IMR-90 (cell line): Measurements from ENCODE around the gene SSH2. TPM values are rescaled to one million over a fixed set of nuclear protein-coding genes. Genes with fewer than 3 reads are reported as not detected.

Experiments used
- ATAC-seq: fragments of 200-7000 bp; cut with Tn5 transposase; 2 replicates; pipeline ENCODE4 v1.9.1; 2020; ENCODE audit warnings: low read depth, mild to moderate bottlenecking, moderate library complexity
- BruUV-seq: library from RNA; stranded (reverse); fragments of 400-500 nt; replicated peaks from 2 replicates; lab custom pipeline; 2021; lab: Mats Ljungman, UMichigan
- CTCF ChIA-PET: fragments of 300-600 bp; formaldehyde crosslinking; extraction: SDS; loops from one replicate; lab custom pipeline; 2021; ENCODE audit warnings: antibody characterized with exemption; lab: Yijun Ruan, JAX
- POLR2A ChIA-PET: fragments of 300-600 bp; sonication (Branson Sonifier 250); formaldehyde crosslinking; loops from one replicate; lab custom pipeline; 2022; ENCODE audit warnings: antibody characterized with exemption; ENCODE audit not compliant: unreplicated experiment; lab: Charles Lee
- DNase-seq: peaks from one replicate; pipeline ENCODE4 v3.0.0; 2013
- H2AFZ ChIP-seq: replicated peaks from 2 replicates; pipeline ENCODE3; 2013; ENCODE audit warnings: low read length, mild to moderate bottlenecking; ENCODE audit not compliant: poor library complexity
- H2AK5ac ChIP-seq: 2 replicates; pipeline ENCODE4 v1.6.1; 2013; ENCODE audit warnings: low read depth, low read length, inconsistent platforms
- H2AK9ac ChIP-seq: replicated peaks from 2 replicates; pipeline ENCODE3; 2013; ENCODE audit warnings: mild to moderate bottlenecking, low read depth, low read length, moderate library complexity; ENCODE audit not compliant: poor library complexity
- H2BK120ac ChIP-seq: 2 replicates; pipeline ENCODE4 v1.6.1; 2013; ENCODE audit warnings: low read depth, low read length, inconsistent platforms
- H2BK15ac ChIP-seq: 3 replicates; pipeline ENCODE4 v1.6.1; 2013; ENCODE audit warnings: low read depth, low read length, inconsistent platforms
- H2BK20ac ChIP-seq: 2 replicates; pipeline ENCODE4 v1.6.1; 2013; ENCODE audit warnings: low read depth, mild to moderate bottlenecking, inconsistent platforms, low read length, moderate library complexity
- H2BK5ac ChIP-seq: 2 replicates; pipeline ENCODE4 v1.6.1; 2013; ENCODE audit warnings: mild to moderate bottlenecking, low read depth, low read length, inconsistent platforms; ENCODE audit not compliant: poor library complexity, severe bottlenecking
- H3K14ac ChIP-seq: replicated peaks from 2 replicates; pipeline ENCODE4 v1.6.1; 2013; ENCODE audit warnings: low read depth, low read length, inconsistent platforms
- H3K18ac ChIP-seq: 2 replicates; pipeline ENCODE4 v1.6.1; 2013; ENCODE audit warnings: low read depth, low read length, control low read depth
- H3K23ac ChIP-seq: 2 replicates; pipeline ENCODE4 v1.6.1; 2013; ENCODE audit warnings: low read depth, low read length, inconsistent platforms
- H3K27ac ChIP-seq: 2 replicates; pipeline ENCODE4 v1.5.1; 2013; ENCODE audit warnings: mild to moderate bottlenecking, control low read depth, low read length; ENCODE audit not compliant: insufficient read depth
- H3K27me3 ChIP-seq: 2 replicates; pipeline ENCODE4 v1.6.1; 2013; ENCODE audit warnings: low read length; ENCODE audit not compliant: control insufficient read depth, insufficient read depth
- H3K36me3 ChIP-seq: 2 replicates; pipeline ENCODE4 v1.6.1; 2013; ENCODE audit warnings: low read length, mixed read lengths; ENCODE audit not compliant: control insufficient read depth, insufficient read depth
- H3K4ac ChIP-seq: 2 replicates; pipeline ENCODE4 v1.6.1; 2013; ENCODE audit warnings: low read depth, low read length, inconsistent platforms
- H3K4me1 ChIP-seq: 2 replicates; pipeline ENCODE4 v1.6.1; 2013; ENCODE audit warnings: low read length, mixed read lengths; ENCODE audit not compliant: control insufficient read depth, insufficient read depth
- H3K4me2 ChIP-seq: 2 replicates; pipeline ENCODE4 v1.6.1; 2013; ENCODE audit warnings: low read depth, mild to moderate bottlenecking, control low read depth, low read length, moderate library complexity
- H3K4me3 ChIP-seq: 2 replicates; pipeline ENCODE4 v1.5.1; 2013; ENCODE audit warnings: low read depth, mild to moderate bottlenecking, control low read depth, low read length, moderate library complexity; ENCODE audit not compliant: insufficient read depth
- H3K56ac ChIP-seq: 2 replicates; pipeline ENCODE4 v1.6.1; 2013; ENCODE audit warnings: low read length, inconsistent platforms; ENCODE audit not compliant: insufficient read depth; ENCODE audit errors: extremely low read depth
- H3K79me1 ChIP-seq, 2 experiments: 2 replicates each; pipeline ENCODE4 v1.6.1; 2013; ENCODE audit warnings: low read length in 2 of 2, inconsistent platforms in 1 of 2, low read depth in 1 of 2
- H3K9ac ChIP-seq: 2 replicates; pipeline ENCODE4 v1.6.1; 2013; ENCODE audit warnings: low read depth, low read length, control low read depth
- H3K9me1 ChIP-seq: 2 replicates; pipeline ENCODE4 v1.6.1; 2013; ENCODE audit warnings: low read length, inconsistent platforms; ENCODE audit not compliant: insufficient read depth
- H3K9me3 ChIP-seq: 2 replicates; pipeline ENCODE4 v1.6.1; 2013; ENCODE audit warnings: low read length; ENCODE audit not compliant: control insufficient read depth, insufficient read depth
- H4K20me1 ChIP-seq: 2 replicates; pipeline ENCODE4 v1.6.1; 2013; ENCODE audit warnings: low read length, inconsistent platforms; ENCODE audit not compliant: insufficient read depth
- H4K5ac ChIP-seq: 2 replicates; pipeline ENCODE4 v1.6.1; 2013; ENCODE audit warnings: mild to moderate bottlenecking, low read depth, low read length, control low read depth
- H4K8ac ChIP-seq, 2 experiments: 2 replicates each; pipeline ENCODE4 v1.6.1; 2013; ENCODE audit warnings: low read depth in 2 of 2, low read length in 2 of 2, control low read depth in 1 of 2, inconsistent platforms in 1 of 2
- H4K91ac ChIP-seq: 2 replicates; pipeline ENCODE4 v1.6.1; 2013; ENCODE audit warnings: low read depth, low read length, inconsistent platforms; ENCODE audit not compliant: insufficient read depth
- BHLHE40 ChIP-seq: fragments of 150-350 bp; IDR thresholded peaks from 2 replicates; pipeline ENCODE4 v1.6.1; 2016; ENCODE audit warnings: mild to moderate bottlenecking, low read depth, low read length
- CEBPB ChIP-seq: IDR thresholded peaks from 2 replicates; pipeline ENCODE4 v1.6.1; 2012; ENCODE audit warnings: low read depth, low read length, improper control_type of control experiment
- CHD1 ChIP-seq: IDR thresholded peaks from 2 replicates; pipeline ENCODE4 v1.6.1; 2012; ENCODE audit warnings: low read depth, low read length, improper control_type of control experiment
- CTCF ChIP-seq: conservative IDR thresholded peaks from 2 replicates; pipeline ENCODE4 v1.5.1; 2012; ENCODE audit warnings: mild to moderate bottlenecking, low read depth, low read length, improper control_type of control experiment
- FOS ChIP-seq: fragments of 150-350 bp; IDR thresholded peaks from 2 replicates; pipeline ENCODE4 v1.6.1; 2016; ENCODE audit warnings: low read depth, low read length
- MAFK ChIP-seq: IDR thresholded peaks from 2 replicates; pipeline ENCODE4 v1.6.1; 2012; ENCODE audit warnings: low read depth, low read length, improper control_type of control experiment
- MXI1 ChIP-seq: IDR thresholded peaks from 2 replicates; pipeline ENCODE4 v1.6.1; 2012; ENCODE audit warnings: low read depth, mild to moderate bottlenecking, low read length, moderate library complexity, borderline replicate concordance
- NFE2L2 ChIP-seq: fragments of 150-350 bp; IDR thresholded peaks from 2 replicates; pipeline ENCODE4 v1.6.1; 2016; ENCODE audit warnings: low read depth, mild to moderate bottlenecking, low read length
- POLR2A ChIP-seq: IDR thresholded peaks from 2 replicates; pipeline ENCODE4 v1.6.1; 2012; ENCODE audit warnings: mild to moderate bottlenecking, low read depth, low read length
- RAD21 ChIP-seq: IDR thresholded peaks from 2 replicates; pipeline ENCODE4 v1.6.1; 2012; ENCODE audit warnings: low read length, improper control_type of control experiment
- RFX5 ChIP-seq: IDR thresholded peaks from 2 replicates; pipeline ENCODE4 v1.8.0; 2012; ENCODE audit warnings: low read depth, mild to moderate bottlenecking, low read length, moderate library complexity
- SMC3 ChIP-seq: fragments of 150-350 bp; IDR thresholded peaks from 2 replicates; pipeline ENCODE4 v1.6.1; 2016; ENCODE audit warnings: low read depth, mild to moderate bottlenecking, antibody characterized with exemption, low read length, moderate library complexity
- WGBS, 2 experiments: methylation state at CpG; one replicate each; pipeline versions ENCODE4 v1.1.5 to v1.1.7; 2013; ENCODE audit warnings: missing lambda C conversion rate in 2 of 2; ENCODE audit not compliant: insufficient read length in 1 of 2; ENCODE audit errors: extremely low coverage in 2 of 2; 5-methylcytosine and 5-hydroxymethylcytosine counted together
- dilution Hi-C: fragments of 300-500 bp; cut with HindIII; formaldehyde crosslinking; loops from one replicate; pipeline ENCODE4 v1.14.3; 2018; ENCODE audit warnings: low sequenced_read_pairs; ENCODE audit not compliant: unreplicated experiment
- in situ Hi-C: fragments of 300-500 bp; cut with MboI; formaldehyde crosslinking; loops from 3 replicates; pipeline ENCODE4 v1.14.3; 2019; ENCODE audit warnings: low sequenced_read_pairs, inconsistent platforms, mixed read lengths
- intact Hi-C: fragments of 100-400 bp; cut with micrococcal nuclease; formaldehyde crosslinking; loops from 2 replicates; pipeline ENCODE4 v1.10.0; 2022
- polyA plus RNA-seq, 3 experiments: library from polyadenylated mRNA; depleted of rRNA; stranded (reverse); fragments of >200 nt; gene quantifications; 2 replicates each; pipeline ENCODE4 v1.2.3, GENCODE V29; 2012; ENCODE audit warnings: low replicate concordance in 1 of 3
- total RNA-seq: library from RNA; depleted of rRNA; stranded (reverse); fragments of >200 nt; gene quantifications from 2 replicates; pipeline ENCODE4 v1.2.3, GENCODE V29; 2012
- TF ChIP-seq, protein P1 (sequence below): fragments of 150-350 bp; IDR thresholded peaks from 2 replicates; pipeline ENCODE4 v1.6.1; 2016; ENCODE audit warnings: low read depth, mild to moderate bottlenecking, low read length, moderate library complexity, borderline replicate concordance

Gene SSH2
- total and polyA plus RNA-seq, 2 of the 4 experiments (the other 2 are of a cell fraction) = 9.3 TPM

- CTCF ChIA-PET = no interaction called here
- no peak for ATAC-seq
- DNase-seq = no peak
- Histone ChIP-seq H3K4ac (no peak overlapping the region), H3K4me1 (peaks cover 2% of the 10 kb centered on the region), H4K5ac (no peak overlapping the region), H3K9me3 (no peaks in the 10 kb centered on the region), H2AK5ac (no peak overlapping the region), H3K23ac (no peak overlapping the region), H2BK15ac (no peak overlapping the region), H3K4me3 (no peak overlapping the region), H3K4me2 (no peak overlapping the region), H3K36me3 (peaks cover 9% of the 10 kb centered on the region; the same call in 1 of the 2 replicates), H3K9ac (no peak overlapping the region), H2AK9ac (no peak overlapping the region), H4K20me1 (no peaks in the 10 kb centered on the region), H2BK5ac (no peak overlapping the region), H2BK120ac (no peak overlapping the region), H3K14ac (no peak overlapping the region), H4K8ac (no peak overlapping the region), H3K27ac (no peak overlapping the region), H3K56ac (no peak overlapping the region), H4K91ac (no peak overlapping the region), H3K18ac (no peak overlapping the region), H3K79me1 (no peaks in the 10 kb centered on the region), H2BK20ac (no peak overlapping the region), H3K27me3 (no peaks in the 10 kb centered on the region), H3K9me1 (no peaks in the 10 kb centered on the region), H2AFZ (no peak overlapping the region)
- BruUV-seq = no TSS peak
- intact Hi-C loops (no loop called here), dilution Hi-C loops (no loop called here), in situ Hi-C loops (no loop called here)
- POLR2A ChIA-PET = no interaction called here
- no peak for TF ChIP-seq MXI1
- no peak for TF ChIP-seq BHLHE40
- TF ChIP-seq CHD1 = no peak
- TF ChIP-seq CEBPB = no peak
- no peak for TF ChIP-seq RAD21
- TF ChIP-seq MAFK = no peak
- no peak for TF ChIP-seq CTCF
- TF ChIP-seq, protein P1, sequence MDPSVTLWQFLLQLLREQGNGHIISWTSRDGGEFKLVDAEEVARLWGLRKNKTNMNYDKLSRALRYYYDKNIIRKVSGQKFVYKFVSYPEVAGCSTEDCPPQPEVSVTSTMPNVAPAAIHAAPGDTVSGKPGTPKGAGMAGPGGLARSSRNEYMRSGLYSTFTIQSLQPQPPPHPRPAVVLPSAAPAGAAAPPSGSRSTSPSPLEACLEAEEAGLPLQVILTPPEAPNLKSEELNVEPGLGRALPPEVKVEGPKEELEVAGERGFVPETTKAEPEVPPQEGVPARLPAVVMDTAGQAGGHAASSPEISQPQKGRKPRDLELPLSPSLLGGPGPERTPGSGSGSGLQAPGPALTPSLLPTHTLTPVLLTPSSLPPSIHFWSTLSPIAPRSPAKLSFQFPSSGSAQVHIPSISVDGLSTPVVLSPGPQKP = no peak
- TF ChIP-seq RFX5 = no peak
- no peak for TF ChIP-seq POLR2A
- no peak for TF ChIP-seq SMC3
- no peak for TF ChIP-seq NFE2L2
- TF ChIP-seq FOS = no peak
- no CpG with 5 or more reads among the region's 4 CpGs for WGBS, 2 experiments
Measured at GRCh38 chr17:29686993-29687590, 242.9 kb downstream of the SSH2 start.
